HepG2 (cell line): ENCODE results near the gene CALML5. TPM values are rescaled to one million over a fixed set of nuclear protein-coding genes. Genes with fewer than 3 reads are reported as not detected.

ENCODE experiments used
- ARID5B ChIP-seq: IDR thresholded peaks from 2 replicates; pipeline ENCODE4 v1.4.0; 2020; ENCODE audit warnings: mild to moderate bottlenecking, missing genetic modification reagents
- ATF2 ChIP-seq: sonication (generic); formaldehyde crosslinking; IDR thresholded peaks from 2 replicates; pipeline ENCODE4 v1.4.0; 2020; ENCODE audit warnings: missing genetic modification reagents
- CEBPB ChIP-seq: IDR thresholded peaks from 2 replicates; pipeline ENCODE4 v1.6.1; 2011; ENCODE audit warnings: low read depth, low read length, improper control_type of control experiment, borderline replicate concordance
- GATAD2A ChIP-seq: IDR thresholded peaks from 2 replicates; pipeline ENCODE4 v1.6.1; 2016
- GFI1 ChIP-seq: sonication (generic); formaldehyde crosslinking; IDR thresholded peaks from 2 replicates; pipeline ENCODE4 v1.5.0; 2020; ENCODE audit warnings: missing genetic modification reagents, mild to moderate bottlenecking, borderline replicate concordance
- HOMEZ ChIP-seq: IDR thresholded peaks from 2 replicates; pipeline ENCODE4 v1.6.1; 2016; ENCODE audit warnings: low read depth
- ISL2 ChIP-seq: sonication (generic); formaldehyde crosslinking; IDR thresholded peaks from 2 replicates; pipeline ENCODE4 v1.5.0; 2020; ENCODE audit warnings: missing genetic modification reagents
- PATZ1 ChIP-seq: sonication (generic); formaldehyde crosslinking; IDR thresholded peaks from 2 replicates; pipeline ENCODE4 v1.4.0; 2020; ENCODE audit warnings: missing genetic modification reagents
- PAXIP1 ChIP-seq: sonication (generic); formaldehyde crosslinking; conservative IDR thresholded peaks from 2 replicates; pipeline ENCODE4 v1.4.0; 2020; ENCODE audit warnings: mild to moderate bottlenecking, missing genetic modification reagents, moderate library complexity
- PRDM15 ChIP-seq: sonication (generic); formaldehyde crosslinking; IDR thresholded peaks from 2 replicates; pipeline ENCODE4 v1.4.0; 2020; ENCODE audit warnings: missing genetic modification reagents
- ZC3H13 ChIP-seq: sonication (generic); formaldehyde crosslinking; IDR thresholded peaks from 2 replicates; pipeline ENCODE4 v1.8.1; 2023; ENCODE audit warnings: mild to moderate bottlenecking, missing genetic modification reagents, moderate library complexity
- ZNF331 ChIP-seq: sonication (generic); formaldehyde crosslinking; IDR thresholded peaks from 2 replicates; pipeline ENCODE4 v1.4.0; 2020; ENCODE audit warnings: missing genetic modification reagents
- ZNF672 ChIP-seq: sonication (generic); formaldehyde crosslinking; IDR thresholded peaks from 2 replicates; pipeline ENCODE4 v1.8.1; 2022; ENCODE audit warnings: missing genetic modification reagents
- polyA plus RNA-seq, 8 experiments: library from polyadenylated mRNA; depleted of rRNA in 3 of 8; stranded (reverse) in 7 of 8; unstranded in 1 of 8; fragments of >200 nt; fragmentation: Illumina TruSeq in 4 of 8; extraction: Trizol in 4 of 8; gene quantifications; 2 replicates each; pipeline versions ENCODE4 v1.2.1 to v1.2.3, GENCODE V29; 2011 to 2016; ENCODE audit warnings: low read depth in 4 of 8, missing spikeins in 1 of 8, mixed read lengths in 1 of 8; ENCODE audit not compliant: insufficient read depth in 1 of 8
- total RNA-seq, 5 experiments: library from RNA; depleted of rRNA; stranded (reverse); fragments of >200 nt; fragmentation: Illumina TruSeq; extraction: Trizol; gene quantifications; 2 replicates each; pipeline ENCODE4 v1.2.3, GENCODE V29; 2016; ENCODE audit warnings: low read depth in 1 of 5

Gene CALML5
- total and polyA plus RNA-seq, 2 of the 13 experiments (the other 11 are each of a cell fraction or from before 2014, with no cell fraction given): not detected

GRCh38 chr10:5493691-5494090, 5.7 kb downstream of the CALML5 start (continued):
- TF ChIP-seq PRDM15 (CRISPR knock-in tag) (no peak), ATF2 (CRISPR knock-in tag) (0 out of 2 replicates have a peak, but pooled peaks have one; percentile 31), CEBPB (peak; percentile 43; the same call in 1 of the 2 replicates), ZC3H13 (no peak), ZNF672 (CRISPR knock-in tag) (no peak), GFI1 (CRISPR knock-in tag) (peak; percentile 64), GATAD2A (peak; percentile 88), PATZ1 (CRISPR knock-in tag) (peak; percentile 55; the same call in 1 of the 2 replicates), ZNF331 (peak; percentile 67; the same call in 1 of the 2 replicates), PAXIP1 (CRISPR knock-in tag) (peak; percentile 69), ISL2 (CRISPR knock-in tag) (peak; percentile 64), ARID5B (CRISPR knock-in tag) (peak; percentile 89), HOMEZ (no peak)
